Gastrocnemius medialis (tissue), 4 donors: ENCODE data around the gene PHACTR3. TPM values are rescaled to one million over a fixed set of nuclear protein-coding genes. Genes with fewer than 3 reads are reported as not detected.

ENCODE experiments used
- ATAC-seq, 2 donors: fragments of 150-250 bp; one replicate each; pipeline ENCODE4 v1.9.1; 2016
- DNase-seq, 2 donors: peaks; one replicate each; pipeline ENCODE4 v3.0.0-alpha.2; 2019
- H3K27ac ChIP-seq, 4 donors: fragments of 200-600 bp; sonication (generic); 1 replicate in 1 of 4; 2 replicates in 3 of 4; pipeline ENCODE4 v1.5.1; 2016 to 2018; ENCODE audit warnings: mild to moderate bottlenecking in 2 of 4, moderate library complexity in 1 of 4
- H3K27me3 ChIP-seq, 3 donors: fragments of 200-600 bp; sonication (generic) in 2 of 3; 1 replicate in 1 of 3; 2 replicates in 2 of 3; pipeline versions ENCODE4 v1.5.1 to v1.6.0; 2016 to 2019; ENCODE audit warnings: mild to moderate bottlenecking in 1 of 3, moderate library complexity in 1 of 3
- H3K36me3 ChIP-seq, 2 donors: fragments of 200-600 bp; sonication (generic) in 1 of 2; one replicate each; pipeline ENCODE4 v1.5.1; 2017 to 2018
- H3K4me1 ChIP-seq, 2 donors: fragments of 200-600 bp; sonication (generic) in 1 of 2; one replicate each; pipeline ENCODE4 v1.5.1; 2016 to 2017; ENCODE audit warnings: mild to moderate bottlenecking in 2 of 2
- H3K4me3 ChIP-seq, 4 donors: fragments of 200-600 bp; sonication (generic) in 3 of 4; 1 replicate in 1 of 4; 2 replicates in 3 of 4; pipeline ENCODE4 v1.5.1; 2016 to 2019; ENCODE audit warnings: mild to moderate bottlenecking in 2 of 4
- H3K9me3 ChIP-seq, 3 donors: fragments of 200-600 bp; sonication (generic) in 2 of 3; 1 replicate in 1 of 3; 2 replicates in 2 of 3; pipeline ENCODE4 v1.5.1; 2016 to 2019
- POLR2A ChIP-seq, 2 donors: fragments of 450-650 bp; IDR thresholded peaks; one replicate each; pipeline ENCODE4 v1.6.1; 2017; ENCODE audit warnings: antibody characterized with exemption in 2 of 2, mild to moderate bottlenecking in 2 of 2, moderate library complexity in 2 of 2
- in situ Hi-C, 4 donors: fragments of 200-750 bp; cut with MboI; loops; one replicate each; pipeline versions ENCODE4 v1.15.0 to v1.8.0; 2017; ENCODE audit warnings: low sequenced_read_pairs in 4 of 4
- intact Hi-C: fragments of 100-400 bp; cut with DNase I; formaldehyde crosslinking; loops from one replicate; pipeline ENCODE4 v1.15.1; 2023; ENCODE audit warnings: low total_unique reads
- total RNA-seq, 4 donors: library from RNA; depleted of rRNA; stranded (reverse); fragments of >200 nt; gene quantifications; one replicate each; pipeline versions ENCODE4 v1.1.0 to v1.2.3, GENCODE V29; 2016
- TF ChIP-seq, protein P1 (sequence below), 5 experiments: fragments of 450-650 bp in 3 of 5; fragments of 200-600 bp in 2 of 5; sonication (generic) in 2 of 5; IDR thresholded peaks in 4 of 5; conservative IDR thresholded peaks in 1 of 5; 1 replicate in 4 of 5; 2 replicates in 1 of 5; pipeline ENCODE4 v1.5.1; 2016 to 2019; ENCODE audit warnings: antibody characterized with exemption in 5 of 5, mild to moderate bottlenecking in 3 of 5, moderate library complexity in 3 of 5

PHACTR3 gene
- total RNA-seq, 4 donors from 2014 or later: 0.24 to 1.1 (median 0.59) TPM; not detected in 1

DNA sequence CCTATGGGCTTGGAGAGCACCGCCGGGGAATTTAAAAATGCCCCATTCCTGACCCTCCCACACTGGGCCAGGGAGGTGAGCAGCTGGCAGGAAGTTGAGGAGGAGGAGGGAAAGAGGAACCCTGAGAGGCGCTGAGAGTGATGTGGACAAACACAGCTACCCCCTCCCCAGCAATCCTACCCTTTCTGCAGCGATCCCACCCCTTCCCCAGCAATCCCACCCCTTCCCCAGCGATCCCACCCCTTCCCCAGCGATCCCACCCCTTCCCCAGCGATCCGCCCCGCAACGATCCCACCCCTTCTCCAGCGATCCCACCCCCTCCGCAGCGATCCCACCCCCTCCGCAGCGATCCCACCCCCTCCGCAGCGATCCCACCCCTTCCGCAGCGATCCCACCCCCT lies 217.4 kb downstream of the PHACTR3 start:
- no peak overlapping the region for H3K27ac ChIP-seq
- in situ Hi-C loops (no loop called here), intact Hi-C loops (no loop called here)
- H3K9me3 ChIP-seq: no peaks in the 10 kb centered on the region
- H3K36me3 ChIP-seq: no peaks in the 10 kb centered on the region
- DNase-seq: no peak
- no peak for ATAC-seq
- H3K4me1 ChIP-seq: no peaks in the 10 kb centered on the region
- no peak overlapping the region for H3K4me3 ChIP-seq
- no peak for TF ChIP-seq POLR2A (IDR thresholded peaks at IDR 0.05)
- TF ChIP-seq, protein P1, sequence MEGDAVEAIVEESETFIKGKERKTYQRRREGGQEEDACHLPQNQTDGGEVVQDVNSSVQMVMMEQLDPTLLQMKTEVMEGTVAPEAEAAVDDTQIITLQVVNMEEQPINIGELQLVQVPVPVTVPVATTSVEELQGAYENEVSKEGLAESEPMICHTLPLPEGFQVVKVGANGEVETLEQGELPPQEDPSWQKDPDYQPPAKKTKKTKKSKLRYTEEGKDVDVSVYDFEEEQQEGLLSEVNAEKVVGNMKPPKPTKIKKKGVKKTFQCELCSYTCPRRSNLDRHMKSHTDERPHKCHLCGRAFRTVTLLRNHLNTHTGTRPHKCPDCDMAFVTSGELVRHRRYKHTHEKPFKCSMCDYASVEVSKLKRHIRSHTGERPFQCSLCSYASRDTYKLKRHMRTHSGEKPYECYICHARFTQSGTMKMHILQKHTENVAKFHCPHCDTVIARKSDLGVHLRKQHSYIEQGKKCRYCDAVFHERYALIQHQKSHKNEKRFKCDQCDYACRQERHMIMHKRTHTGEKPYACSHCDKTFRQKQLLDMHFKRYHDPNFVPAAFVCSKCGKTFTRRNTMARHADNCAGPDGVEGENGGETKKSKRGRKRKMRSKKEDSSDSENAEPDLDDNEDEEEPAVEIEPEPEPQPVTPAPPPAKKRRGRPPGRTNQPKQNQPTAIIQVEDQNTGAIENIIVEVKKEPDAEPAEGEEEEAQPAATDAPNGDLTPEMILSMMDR (IDR thresholded peaks at IDR 0.05 in 4 of 5, conservative IDR thresholded peaks at IDR 0.05 in 1 of 5): no peak
- H3K27me3 ChIP-seq: no peaks in the 10 kb centered on the region

DNA sequence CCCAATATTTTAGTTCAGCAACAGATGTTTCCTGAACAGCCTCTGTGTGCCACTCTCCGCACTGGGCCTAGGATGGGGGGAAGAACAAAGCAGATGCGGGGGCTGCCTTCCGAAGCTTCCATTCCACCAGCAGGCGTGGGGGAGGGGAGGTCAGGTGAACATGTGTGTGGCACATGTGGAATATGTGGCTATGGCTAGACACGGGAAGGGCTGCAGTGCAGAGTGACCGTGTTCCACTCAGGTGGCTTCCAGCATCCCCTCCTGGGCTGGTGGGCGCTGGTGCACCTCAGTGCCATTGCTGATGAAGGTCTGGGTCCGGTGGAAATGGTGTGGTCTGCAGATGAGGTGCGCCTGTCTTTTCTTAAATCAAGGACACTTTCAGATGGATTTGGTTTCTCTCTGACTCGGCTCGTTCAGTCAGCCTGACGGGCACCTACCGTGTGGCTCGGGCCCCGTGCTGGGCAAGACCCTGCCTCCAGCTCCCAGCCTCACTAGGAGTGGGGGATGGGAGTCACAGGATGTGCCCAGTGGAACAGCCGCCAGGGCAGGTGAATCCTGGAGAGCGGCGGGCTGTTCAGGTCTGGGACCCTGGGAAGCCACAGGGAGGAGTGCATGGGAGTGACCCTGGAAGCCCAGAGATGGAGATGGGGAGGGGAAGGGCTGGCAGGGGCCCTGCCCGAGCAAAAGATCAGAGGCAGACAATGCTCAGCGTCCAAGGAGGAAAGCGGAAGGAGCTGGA lies 218.1 kb downstream of the PHACTR3 start:
- no peak for DNase-seq
- Histone ChIP-seq H3K9me3 (no peaks in the 10 kb centered on the region), H3K36me3 (no peaks in the 10 kb centered on the region), H3K4me1 (no peaks in the 10 kb centered on the region), H3K4me3 (no peak overlapping the region), H3K27me3 (no peaks in the 10 kb centered on the region), H3K27ac (no peak overlapping the region)
- in situ Hi-C loops: no loop called here
- intact Hi-C loops: no loop called here
- no peak for TF ChIP-seq POLR2A (IDR thresholded peaks at IDR 0.05)
- TF ChIP-seq, protein P1 (IDR thresholded peaks at IDR 0.05 in 4 of 5, conservative IDR thresholded peaks at IDR 0.05 in 1 of 5): no peak
- no peak for ATAC-seq

DNA sequence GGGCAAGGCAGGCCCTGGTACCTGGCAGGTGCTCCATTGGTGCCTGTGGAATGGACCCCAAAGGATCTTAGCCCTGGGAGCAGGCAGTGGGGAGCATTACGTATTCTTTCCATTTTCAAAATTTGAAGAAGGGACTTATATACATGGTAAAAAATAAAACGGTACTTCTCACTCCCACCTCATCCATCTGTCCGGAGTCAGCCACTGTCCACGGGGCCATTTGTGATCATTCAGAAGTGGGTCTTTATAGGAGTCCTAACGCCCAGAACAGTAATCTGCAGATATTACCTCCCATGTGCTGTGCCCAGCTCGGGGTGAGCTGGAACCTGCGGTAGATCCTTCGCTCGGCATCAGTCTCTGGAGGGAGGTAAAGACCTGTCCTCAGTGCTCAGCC lies 218.7 kb downstream of the PHACTR3 start:
- DNase-seq (no peak), ATAC-seq (no peak)
- no peak for TF ChIP-seq POLR2A (IDR thresholded peaks at IDR 0.05)
- TF ChIP-seq, protein P1 (IDR thresholded peaks at IDR 0.05 in 4 of 5, conservative IDR thresholded peaks at IDR 0.05 in 1 of 5): no peak
- Histone ChIP-seq H3K36me3 (no peaks in the 10 kb centered on the region), H3K4me1 (no peaks in the 10 kb centered on the region), H3K27ac (no peak overlapping the region), H3K4me3 (no peak overlapping the region), H3K9me3 (no peaks in the 10 kb centered on the region), H3K27me3 (no peaks in the 10 kb centered on the region)
- intact Hi-C loops (no loop called here), in situ Hi-C loops (no loop called here)

DNA sequence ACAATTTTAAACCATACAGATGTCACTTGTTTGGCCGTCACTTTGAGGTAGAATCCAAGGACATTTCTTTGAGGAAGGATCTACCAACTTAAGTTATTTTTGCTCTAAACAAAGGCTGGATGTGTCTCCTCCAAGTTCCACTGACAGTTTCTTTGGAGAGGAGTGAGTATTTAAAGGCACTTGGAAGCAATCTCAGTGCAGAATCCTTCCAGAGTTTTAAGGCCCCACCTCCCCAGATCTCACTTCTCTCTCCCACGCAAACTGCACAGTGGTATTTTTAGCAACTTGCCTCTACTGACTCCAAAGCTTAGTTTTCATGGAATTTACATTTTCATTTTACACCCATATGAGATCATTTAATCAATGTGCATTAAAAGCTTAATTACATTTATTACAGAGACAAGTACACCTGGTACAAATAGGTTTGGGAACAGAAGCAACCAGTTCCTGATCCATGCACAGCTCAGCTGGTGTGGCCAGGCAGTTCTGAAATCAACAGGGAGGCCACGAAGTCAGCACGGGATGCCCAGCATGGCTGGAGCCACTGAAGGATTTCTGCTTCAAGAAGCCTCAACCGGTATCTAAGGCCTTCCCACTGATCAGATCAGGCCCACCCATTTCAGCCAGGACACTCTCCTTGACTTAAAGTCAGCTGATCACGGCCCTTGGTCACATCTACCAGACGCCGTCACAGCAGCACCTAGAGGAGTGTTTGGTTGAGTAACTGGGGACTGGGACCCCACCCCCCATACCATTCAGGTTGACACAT lies 219.3 kb downstream of the PHACTR3 start:
- ATAC-seq (no peak), DNase-seq (no peak)
- H3K9me3 ChIP-seq: no peaks in the 10 kb centered on the region
- H3K27me3 ChIP-seq: no peaks in the 10 kb centered on the region
- no peak overlapping the region for H3K27ac ChIP-seq
- no peak overlapping the region for H3K4me3 ChIP-seq
- intact Hi-C loops (no loop called here), in situ Hi-C loops (no loop called here)
- H3K36me3 ChIP-seq: no peaks in the 10 kb centered on the region
- H3K4me1 ChIP-seq: no peaks in the 10 kb centered on the region
- no peak for TF ChIP-seq POLR2A (IDR thresholded peaks at IDR 0.05)
- TF ChIP-seq, protein P1 (IDR thresholded peaks at IDR 0.05 in 4 of 5, conservative IDR thresholded peaks at IDR 0.05 in 1 of 5): no peak
